Measurements from ENCODE around the gene ZNF692. TPM values are rescaled to one million over a fixed set of nuclear protein-coding genes. Genes with fewer than 3 reads are reported as not detected.
A peak's percentile ranks its signal among the peaks of the same experiment; 100 is the strongest.

Gene ZNF692
- total RNA-seq, 1 donor from 2014 or later = 37.8 TPM

DNA sequence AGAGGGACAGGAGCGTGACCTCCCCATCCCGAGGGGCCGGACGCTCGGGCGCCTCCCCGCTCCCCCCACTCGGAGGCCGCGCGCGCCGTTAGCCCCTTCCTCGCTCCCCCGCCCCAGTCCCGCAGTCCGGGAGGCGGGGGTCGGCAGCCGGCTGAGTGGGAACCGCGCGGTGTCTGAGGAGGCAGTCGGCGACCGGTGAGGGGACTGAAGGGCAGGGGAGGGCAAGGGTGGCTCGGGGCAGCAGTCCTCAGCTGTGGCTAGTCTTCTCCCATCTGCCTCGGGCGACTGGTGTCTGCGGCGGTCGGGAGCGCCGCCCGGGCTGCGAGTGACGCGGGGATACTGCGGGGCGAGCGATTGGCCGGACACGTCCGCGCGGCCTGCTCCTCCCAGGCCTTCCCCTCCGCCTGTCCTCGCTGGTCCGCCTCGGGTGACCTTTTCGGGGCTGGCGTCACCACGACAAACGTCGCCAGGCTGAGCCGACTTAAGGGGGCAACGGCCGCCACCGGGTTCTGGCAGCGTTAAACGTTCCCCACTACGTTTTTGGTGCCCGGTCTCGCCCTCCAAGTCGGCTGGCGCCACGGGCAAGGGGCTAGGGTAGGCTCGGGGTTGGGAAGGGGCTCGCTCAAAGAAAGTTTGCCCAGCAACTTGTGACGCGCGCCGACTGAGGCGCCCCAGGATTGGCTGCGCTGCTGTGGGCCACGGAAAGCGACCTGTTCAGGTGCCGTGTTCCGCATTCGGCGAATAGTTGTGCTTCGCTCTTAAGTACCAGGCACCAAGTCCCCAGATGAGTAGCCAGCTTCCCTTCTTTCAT lies 20.3 kb downstream of the ZNF692 start:
- peaks cover 41% of the 10 kb centered on the region for H3K79me2 ChIP-seq (ENCODE audit: low read depth)
- H3K27me3 ChIP-seq = peaks cover 22% of the 10 kb centered on the region
- peak overlapping the region; percentile 87 for H3K4me3 ChIP-seq
- Mint-ChIP-seq H3K9me3 (no peaks in the 10 kb centered on the region), H3K27me3 (ENCODE audit: insufficient read depth, low read depth) (no peaks in the 10 kb centered on the region), H3K27ac (peak overlapping the region; percentile 62), H3K4me3 (no peak overlapping the region), H3K36me3 (no peaks in the 10 kb centered on the region), H3K4me1 (peaks cover 22% of the 10 kb centered on the region)
- peak overlapping the region; percentile 87 for H3K9ac ChIP-seq
- H3K27ac ChIP-seq = peak overlapping the region; percentile 91
- peak; percentile 96 for DNase-seq (ENCODE audit: low spot score)
- H2AFZ ChIP-seq (replicated peaks) = peak overlapping the region; percentile 78
- H3F3A ChIP-seq (ENCODE audit: low read depth) = peaks cover 14% of the 10 kb centered on the region
- H3K36me3 ChIP-seq = no peaks in the 10 kb centered on the region
- peaks cover 8% of the 10 kb centered on the region for H3K4me1 ChIP-seq
- TF ChIP-seq, protein P1, sequence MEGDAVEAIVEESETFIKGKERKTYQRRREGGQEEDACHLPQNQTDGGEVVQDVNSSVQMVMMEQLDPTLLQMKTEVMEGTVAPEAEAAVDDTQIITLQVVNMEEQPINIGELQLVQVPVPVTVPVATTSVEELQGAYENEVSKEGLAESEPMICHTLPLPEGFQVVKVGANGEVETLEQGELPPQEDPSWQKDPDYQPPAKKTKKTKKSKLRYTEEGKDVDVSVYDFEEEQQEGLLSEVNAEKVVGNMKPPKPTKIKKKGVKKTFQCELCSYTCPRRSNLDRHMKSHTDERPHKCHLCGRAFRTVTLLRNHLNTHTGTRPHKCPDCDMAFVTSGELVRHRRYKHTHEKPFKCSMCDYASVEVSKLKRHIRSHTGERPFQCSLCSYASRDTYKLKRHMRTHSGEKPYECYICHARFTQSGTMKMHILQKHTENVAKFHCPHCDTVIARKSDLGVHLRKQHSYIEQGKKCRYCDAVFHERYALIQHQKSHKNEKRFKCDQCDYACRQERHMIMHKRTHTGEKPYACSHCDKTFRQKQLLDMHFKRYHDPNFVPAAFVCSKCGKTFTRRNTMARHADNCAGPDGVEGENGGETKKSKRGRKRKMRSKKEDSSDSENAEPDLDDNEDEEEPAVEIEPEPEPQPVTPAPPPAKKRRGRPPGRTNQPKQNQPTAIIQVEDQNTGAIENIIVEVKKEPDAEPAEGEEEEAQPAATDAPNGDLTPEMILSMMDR (IDR thresholded peaks at IDR 0.05) = no peak
- no peak for TF ChIP-seq EZH2phosphoT487 (IDR thresholded peaks at IDR 0.05)
- no peak for TF ChIP-seq EZH2 (IDR thresholded peaks at IDR 0.05)
- no peaks in the 10 kb centered on the region for H3K9me3 ChIP-seq (ENCODE audit: low read depth)
- H3K4me2 ChIP-seq = peak overlapping the region; percentile 89
- H4K20me1 ChIP-seq (ENCODE audit: low read depth) = peaks cover 27% of the 10 kb centered on the region

DNA sequence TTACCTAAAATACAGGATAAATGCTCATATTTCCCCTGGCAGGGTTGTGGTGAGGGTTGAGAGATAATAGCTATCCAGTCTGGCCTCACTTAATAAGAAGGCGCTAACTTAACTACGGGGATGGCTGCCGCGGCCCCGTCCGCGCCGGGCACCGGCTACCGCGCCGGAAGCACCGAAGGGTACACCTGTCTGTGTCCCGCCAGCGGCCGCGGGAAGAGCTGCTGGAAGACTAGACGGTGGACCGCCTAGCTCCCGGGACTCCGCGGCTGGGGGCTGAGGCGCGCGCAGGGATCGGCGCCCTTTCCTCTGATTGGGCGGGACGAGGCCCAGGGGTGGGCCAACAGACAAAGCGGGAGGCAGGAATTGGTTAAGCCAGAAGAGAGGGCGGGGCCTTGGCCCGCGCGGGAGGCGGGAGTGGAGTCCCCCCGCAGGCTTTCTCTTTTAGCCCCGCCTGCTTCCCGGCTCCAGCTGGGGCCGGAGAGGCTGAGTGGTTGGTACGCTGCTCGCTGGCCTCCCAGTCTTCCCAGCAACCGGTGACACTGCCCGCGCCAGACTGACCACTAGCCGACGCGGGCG lies 21.0 kb downstream of the ZNF692 start, which contains the start of gene ZNF672:
TSS of gene ZNF672 (plus strand) at position 444 of the 576 bp plus-strand sequence. CDS start 9,051 bp downstream, outside the sequence.
- Histone ChIP-seq H3K9ac (peak within 1 kb of the TSS; percentile 87), H3K27me3 (peaks cover 25% of the 10 kb centered on the region), H3K4me3 (peak within 1 kb of the TSS; percentile 87), H3K9me3 (ENCODE audit: low read depth) (no peaks in the 10 kb centered on the region), H3K27ac (peak within 1 kb of the TSS; percentile 91), H4K20me1 (ENCODE audit: low read depth) (peaks cover 27% of the 10 kb centered on the region), H3K36me3 (no peaks in the 10 kb centered on the region), H3K4me1 (peaks cover 8% of the 10 kb centered on the region), H3K79me2 (ENCODE audit: low read depth) (peaks cover 35% of the 10 kb centered on the region), H3F3A (ENCODE audit: low read depth) (peaks cover 14% of the 10 kb centered on the region), H3K4me2 (peak within 1 kb of the TSS; percentile 94), H2AFZ (replicated peaks) (peak within 1 kb of the TSS; percentile 84)
- TF ChIP-seq, protein P1 (IDR thresholded peaks at IDR 0.05) = no peak
- TF ChIP-seq EZH2phosphoT487 (IDR thresholded peaks at IDR 0.05) (no peak), EZH2 (IDR thresholded peaks at IDR 0.05) (no peak)
- Mint-ChIP-seq H3K9me3 (no peaks in the 10 kb centered on the region), H3K27me3 (ENCODE audit: insufficient read depth, low read depth) (peaks cover 2% of the 10 kb centered on the region), H3K36me3 (no peaks in the 10 kb centered on the region), H3K4me1 (peaks cover 22% of the 10 kb centered on the region), H3K4me3 (no peak within 1 kb of the TSS), H3K27ac (peak within 1 kb of the TSS; percentile 62)
- peak; percentile 100 for DNase-seq (ENCODE audit: low spot score)

DNA sequence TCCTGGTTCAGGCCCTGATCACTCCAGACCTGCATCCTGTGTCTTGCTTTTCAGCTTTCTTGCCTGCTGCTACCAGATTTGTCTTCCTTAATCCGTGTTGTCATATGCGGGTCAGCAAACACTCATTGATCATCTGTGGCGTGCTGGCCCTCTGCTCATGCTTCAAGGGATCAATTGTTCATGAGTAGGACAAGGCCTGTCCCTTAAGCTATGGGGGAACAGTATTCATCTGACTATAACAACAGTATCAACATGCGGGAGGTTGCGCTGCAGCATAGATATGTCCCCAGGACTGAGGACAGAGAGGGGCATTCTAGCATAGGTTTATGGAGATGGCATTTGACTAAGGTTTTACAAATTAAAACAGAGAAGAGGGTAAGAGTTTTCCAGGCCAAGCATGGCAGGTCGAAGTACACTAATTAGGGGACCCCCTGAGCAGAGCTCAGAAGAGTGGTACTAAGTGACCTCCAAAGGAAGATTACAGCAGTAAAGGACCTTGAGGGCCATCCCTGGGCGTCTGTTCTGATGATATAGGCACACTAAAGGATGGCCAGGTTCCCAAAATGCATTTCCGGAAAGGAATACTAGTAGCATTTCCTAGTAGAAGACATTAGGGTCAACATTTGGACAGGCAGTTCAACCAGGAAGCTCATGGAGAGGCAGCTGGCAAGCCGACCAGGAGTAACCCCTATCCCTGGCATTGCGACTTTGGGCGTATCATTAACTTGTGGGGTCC lies 21.7 kb downstream of the ZNF692 start:
- Histone ChIP-seq H3K4me2 (peak overlapping the region; percentile 94), H3K27me3 (peaks cover 25% of the 10 kb centered on the region), H4K20me1 (ENCODE audit: low read depth) (peaks cover 22% of the 10 kb centered on the region), H3K4me3 (peak overlapping the region; percentile 87), H3K79me2 (ENCODE audit: low read depth) (peaks cover 28% of the 10 kb centered on the region), H3K27ac (no peak overlapping the region), H3K4me1 (peaks cover 8% of the 10 kb centered on the region), H2AFZ (replicated peaks) (peak overlapping the region; percentile 84), H3K9me3 (ENCODE audit: low read depth) (no peaks in the 10 kb centered on the region), H3K36me3 (no peaks in the 10 kb centered on the region), H3K9ac (no peak overlapping the region), H3F3A (ENCODE audit: low read depth) (peaks cover 14% of the 10 kb centered on the region)
- no peaks in the 10 kb centered on the region for H3K9me3 Mint-ChIP-seq
- H3K4me1 Mint-ChIP-seq = peaks cover 21% of the 10 kb centered on the region
- H3K27ac Mint-ChIP-seq = peak overlapping the region; percentile 58
- H3K27me3 Mint-ChIP-seq (ENCODE audit: insufficient read depth, low read depth) = peaks cover 2% of the 10 kb centered on the region
- peak; percentile 22 for DNase-seq (ENCODE audit: low spot score)
- H3K36me3 Mint-ChIP-seq = no peaks in the 10 kb centered on the region
- TF ChIP-seq EZH2 (IDR thresholded peaks at IDR 0.05) = no peak
- no peak for TF ChIP-seq EZH2phosphoT487 (IDR thresholded peaks at IDR 0.05)
- TF ChIP-seq, protein P1 (IDR thresholded peaks at IDR 0.05) = no peak
- H3K4me3 Mint-ChIP-seq = no peak overlapping the region

All from neural progenitor cell (in vitro differentiated cells).